HEK293 (cell line): ENCODE results near the gene ARTN.
A peak's percentile ranks its signal among the peaks of the same experiment; 100 is the strongest.

Source experiments
- FEZF1 ChIP-seq: fragments of 450-650 bp; formaldehyde crosslinking; IDR thresholded peaks from 2 replicates; pipeline ENCODE4 v1.5.1; 2016; ENCODE audit warnings: missing biosample characterization, missing genetic modification characterization
- KLF7 ChIP-seq: fragments of 450-650 bp; formaldehyde crosslinking; IDR thresholded peaks from 2 replicates; pipeline ENCODE4 v1.5.1; 2016; ENCODE audit warnings: missing biosample characterization, missing genetic modification characterization, borderline replicate concordance
- MEIS1 ChIP-seq: sonication (generic); formaldehyde crosslinking; IDR thresholded peaks from 2 replicates; pipeline ENCODE4 v1.8.1; 2022; ENCODE audit warnings: missing genetic modification reagents, mild to moderate bottlenecking, borderline replicate concordance
- MZF1 ChIP-seq: fragments of 450-650 bp; formaldehyde crosslinking; IDR thresholded peaks from 2 replicates; pipeline ENCODE4 v1.5.1; 2017; ENCODE audit warnings: missing biosample characterization, missing genetic modification characterization, borderline replicate concordance
- PATZ1 ChIP-seq: fragments of 450-650 bp; formaldehyde crosslinking; IDR thresholded peaks from 2 replicates; pipeline ENCODE4 v1.5.1; 2016; ENCODE audit warnings: missing biosample characterization, missing genetic modification characterization
- PRDM10 ChIP-seq: fragments of 450-650 bp; formaldehyde crosslinking; IDR thresholded peaks from 2 replicates; pipeline ENCODE4 v1.5.1; 2016; ENCODE audit warnings: missing biosample characterization, missing genetic modification characterization
- REPIN1 ChIP-seq: fragments of 450-650 bp; formaldehyde crosslinking; IDR thresholded peaks from 2 replicates; pipeline ENCODE4 v1.5.1; 2017; ENCODE audit warnings: missing biosample characterization, missing genetic modification characterization, low read depth
- YY1 ChIP-seq: fragments of 450-650 bp; formaldehyde crosslinking; IDR thresholded peaks from 2 replicates; pipeline ENCODE4 v1.5.1; 2018; ENCODE audit warnings: missing biosample characterization, missing genetic modification characterization
- YY2 ChIP-seq: fragments of 450-650 bp; formaldehyde crosslinking; IDR thresholded peaks from 2 replicates; pipeline ENCODE4 v1.5.1; 2016; ENCODE audit warnings: missing biosample characterization, missing genetic modification characterization
- ZBTB10 ChIP-seq: fragments of 450-650 bp; formaldehyde crosslinking; IDR thresholded peaks from 2 replicates; pipeline ENCODE4 v1.5.1; 2016; ENCODE audit warnings: missing biosample characterization, missing genetic modification characterization
- ZBTB11 ChIP-seq: fragments of 450-650 bp; formaldehyde crosslinking; conservative IDR thresholded peaks from 2 replicates; pipeline ENCODE4 v1.5.1; 2016; ENCODE audit warnings: low read depth, missing biosample characterization, missing genetic modification characterization
- ZFHX2 ChIP-seq: fragments of 450-650 bp; formaldehyde crosslinking; conservative IDR thresholded peaks from 2 replicates; pipeline ENCODE4 v1.5.1; 2016; ENCODE audit warnings: missing biosample characterization, missing genetic modification characterization
- ZNF174 ChIP-seq: fragments of 450-650 bp; formaldehyde crosslinking; IDR thresholded peaks from 2 replicates; pipeline ENCODE4 v1.5.0; 2017; ENCODE audit warnings: missing biosample characterization, mild to moderate bottlenecking, missing genetic modification characterization
- ZNF2 ChIP-seq: fragments of 450-650 bp; formaldehyde crosslinking; IDR thresholded peaks from 2 replicates; pipeline ENCODE4 v1.5.1; 2016; ENCODE audit warnings: missing biosample characterization, missing genetic modification characterization
- ZNF366 ChIP-seq: fragments of 450-650 bp; formaldehyde crosslinking; conservative IDR thresholded peaks from 2 replicates; pipeline ENCODE4 v1.5.1; 2016; ENCODE audit warnings: missing biosample characterization, missing genetic modification characterization
- ZNF37A ChIP-seq: fragments of 450-650 bp; IDR thresholded peaks from 2 replicates; pipeline ENCODE4 v1.5.1; 2018; ENCODE audit warnings: missing biosample characterization, missing genetic modification characterization
- ZNF404 ChIP-seq: fragments of 450-650 bp; formaldehyde crosslinking; IDR thresholded peaks from 2 replicates; pipeline ENCODE4 v1.5.1; 2017; ENCODE audit warnings: missing biosample characterization, missing genetic modification characterization
- ZNF423 ChIP-seq: fragments of 450-650 bp; formaldehyde crosslinking; IDR thresholded peaks from 2 replicates; pipeline ENCODE4 v1.5.1; 2016; ENCODE audit warnings: missing biosample characterization, missing genetic modification characterization
- ZNF433 ChIP-seq: fragments of 450-650 bp; formaldehyde crosslinking; IDR thresholded peaks from 2 replicates; pipeline ENCODE4 v1.5.1; 2016; ENCODE audit warnings: missing biosample characterization, missing genetic modification characterization, low read depth
- ZNF560 ChIP-seq: fragments of 450-650 bp; formaldehyde crosslinking; IDR thresholded peaks from 2 replicates; pipeline ENCODE4 v1.5.1; 2017; ENCODE audit warnings: missing biosample characterization, missing genetic modification characterization, borderline replicate concordance
- ZNF561 ChIP-seq: fragments of 450-650 bp; IDR thresholded peaks from 2 replicates; pipeline ENCODE4 v1.5.1; 2018; ENCODE audit warnings: missing biosample characterization, missing genetic modification characterization, borderline replicate concordance
- ZNF645 ChIP-seq: fragments of 450-650 bp; formaldehyde crosslinking; IDR thresholded peaks from 2 replicates; pipeline ENCODE4; 2016; ENCODE audit warnings: missing biosample characterization, missing genetic modification characterization
- ZNF654 ChIP-seq: fragments of 450-650 bp; formaldehyde crosslinking; IDR thresholded peaks from 2 replicates; pipeline ENCODE4 v1.5.1; 2016; ENCODE audit warnings: low read depth, missing biosample characterization, missing genetic modification characterization
- ZNF660 ChIP-seq: fragments of 450-650 bp; IDR thresholded peaks from 2 replicates; pipeline ENCODE4 v1.5.1; 2018; ENCODE audit warnings: missing biosample characterization, mild to moderate bottlenecking, missing genetic modification characterization
- ZNF677 ChIP-seq: fragments of 450-650 bp; IDR thresholded peaks from 2 replicates; pipeline ENCODE4 v1.5.0; 2018; ENCODE audit warnings: missing biosample characterization, mild to moderate bottlenecking, missing genetic modification characterization, moderate library complexity
- ZNF768 ChIP-seq: fragments of 450-650 bp; formaldehyde crosslinking; IDR thresholded peaks from 2 replicates; pipeline ENCODE4 v1.5.1; 2018; ENCODE audit warnings: missing biosample characterization, mild to moderate bottlenecking, missing genetic modification characterization
- ZNF843 ChIP-seq: fragments of 450-650 bp; formaldehyde crosslinking; IDR thresholded peaks from 2 replicates; pipeline ENCODE4 v1.5.1; 2016; ENCODE audit warnings: missing biosample characterization, missing genetic modification characterization

The ARTN gene

GRCh38 chr1:43933386-43934100 lies at the start of gene ARTN (continued):
- TF ChIP-seq ZNF423 (tag by site-specific recombination) (no peak), PATZ1 (peak; percentile 94), ZNF660 (tag by site-specific recombination) (peak; percentile 61; the same call in 1 of the 2 replicates), ZNF2 (tag by site-specific recombination) (no peak; the same call in 1 of the 2 replicates), MZF1 (tag by site-specific recombination) (no peak), ZNF404 (tag by site-specific recombination) (no peak), ZNF645 (tag by site-specific recombination) (no peak), ZFHX2 (tag by site-specific recombination) (peak; percentile 51), FEZF1 (tag by site-specific recombination) (no peak), ZNF677 (tag by site-specific recombination) (no peak), YY1 (tag by site-specific recombination) (no peak), MEIS1 (CRISPR knock-in tag) (no peak), ZBTB11 (tag by site-specific recombination) (no peak), ZNF654 (tag by site-specific recombination) (no peak), YY2 (tag by site-specific recombination) (no peak), ZNF366 (tag by site-specific recombination) (no peak), ZNF560 (tag by site-specific recombination) (no peak), ZNF174 (tag by site-specific recombination) (no peak), ZNF768 (tag by site-specific recombination) (no peak), ZNF843 (tag by site-specific recombination) (no peak), ZBTB10 (peak; percentile 73; the same call in 1 of the 2 replicates), PRDM10 (peak; percentile 95), REPIN1 (tag by site-specific recombination) (no peak), ZNF37A (tag by site-specific recombination) (no peak), KLF7 (tag by site-specific recombination) (peak; percentile 68; the same call in 1 of the 2 replicates), ZNF433 (tag by site-specific recombination) (no peak), ZNF561 (tag by site-specific recombination) (peak; percentile 37; the same call in 1 of the 2 replicates)
